Occipital lobe (tissue), 2 donors: ENCODE results near the gene ANTXR2. TPM values are rescaled to one million over a fixed set of nuclear protein-coding genes. Genes with fewer than 3 reads are reported as not detected.
"Not testable (repeated sequence)": the region's sequence is repeated elsewhere in the genome, so short reads cannot be mapped to it uniquely, and the experiment has no call there.

Source experiments
- DNase-seq: peaks from one replicate; lab custom pipeline; 2025; lab: John Stamatoyannopoulos, UW
- total RNA-seq: library from RNA; depleted of rRNA; stranded (reverse); fragments of >200 nt; gene quantifications from one replicate; pipeline ENCODE4 v1.2.3, GENCODE V29; 2014

ANTXR2 gene
- total RNA-seq, 1 donor from 2014 or later: 20.1 TPM

GRCh38 chr4:80024335-80024734 is 48.7 kb downstream of the ANTXR2 start:
- no peak for DNase-seq

GRCh38 chr4:80022282-80022681 is 50.7 kb downstream of the ANTXR2 start:
- DNase-seq: no peak

GRCh38 chr4:80017125-80017854 is 55.7 kb downstream of the ANTXR2 start:
- no peak for DNase-seq

DNA sequence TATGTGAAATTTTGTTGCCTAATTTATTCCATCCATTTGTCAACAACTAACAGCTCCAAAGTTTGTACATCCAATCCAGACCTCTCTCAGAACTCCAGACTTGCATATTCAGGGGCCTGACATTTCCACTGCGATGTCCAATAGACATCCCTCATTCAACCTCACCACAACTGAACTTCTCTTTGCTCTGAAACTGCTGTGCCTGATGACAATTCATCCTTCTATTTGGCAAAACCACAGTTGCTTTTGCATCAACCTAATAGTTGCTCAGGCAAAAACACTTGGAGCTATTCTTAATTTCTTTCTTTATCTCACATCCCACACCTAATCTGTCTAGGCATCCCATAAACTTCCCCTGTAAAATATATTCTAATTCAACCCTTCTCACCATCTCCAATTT is 56.5 kb downstream of the ANTXR2 start:
- DNase-seq: no peak

DNA sequence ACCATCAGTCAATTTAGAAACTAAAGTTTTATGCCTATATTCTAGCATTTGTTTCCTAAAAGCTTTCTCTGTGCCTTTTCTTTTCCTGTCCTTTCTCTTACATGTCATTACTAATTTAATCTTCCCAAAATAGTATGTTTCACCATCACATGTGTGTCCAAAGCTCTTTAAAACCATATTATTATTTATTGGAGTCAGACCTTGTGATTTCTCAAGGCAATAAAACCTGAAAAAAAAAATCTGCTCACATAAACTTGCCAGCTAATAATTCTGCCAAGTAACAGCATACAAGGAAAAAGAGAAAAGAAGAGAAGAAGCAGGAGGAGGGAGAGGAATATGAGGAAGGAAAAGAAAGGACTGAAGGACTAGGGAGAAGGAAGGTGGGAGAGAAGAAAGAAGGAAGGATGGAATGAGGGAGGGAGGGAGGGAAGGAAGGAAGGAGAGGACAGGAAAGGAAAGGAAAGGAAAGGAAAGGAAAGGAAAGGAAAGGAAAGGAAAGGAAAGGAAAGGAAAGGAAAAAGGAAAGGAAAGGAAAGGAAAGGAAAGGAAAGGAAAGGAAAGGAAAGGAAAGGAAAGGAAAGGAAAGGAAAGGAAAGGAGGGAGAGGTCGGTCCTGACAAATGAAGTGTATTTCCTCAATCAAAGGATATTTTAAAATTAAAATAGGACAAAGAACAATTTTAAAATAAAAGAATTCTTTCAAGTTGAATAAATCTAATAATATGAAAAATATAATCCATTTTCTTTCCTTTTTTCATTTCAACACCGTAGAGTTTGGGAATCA is 57.4 kb downstream of the ANTXR2 start:
- no peak for DNase-seq

- DNase-seq: no peak
These were observed 58.5 kb downstream of the ANTXR2 start for GRCh38 chr4:80014531-80014930.

DNA sequence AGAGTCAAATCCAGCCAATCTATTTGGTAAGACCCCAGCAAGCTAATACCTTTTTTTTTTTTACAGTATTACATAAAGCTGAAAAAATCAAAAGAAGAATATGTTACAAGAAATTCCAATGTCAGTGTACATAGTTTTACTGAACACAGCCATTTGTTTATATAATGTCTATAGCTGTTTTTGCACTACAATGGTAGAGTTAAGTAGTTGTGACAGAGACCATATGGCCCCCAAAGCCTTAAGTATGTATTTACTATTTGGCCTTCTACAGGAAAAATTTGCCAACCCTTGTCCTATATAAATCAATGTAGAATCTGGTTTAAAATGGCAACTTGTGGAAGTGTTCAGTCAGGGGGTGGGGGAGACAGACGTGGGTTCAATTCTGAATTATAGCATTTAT is 60.7 kb downstream of the ANTXR2 start:
- DNase-seq: no peak

DNA sequence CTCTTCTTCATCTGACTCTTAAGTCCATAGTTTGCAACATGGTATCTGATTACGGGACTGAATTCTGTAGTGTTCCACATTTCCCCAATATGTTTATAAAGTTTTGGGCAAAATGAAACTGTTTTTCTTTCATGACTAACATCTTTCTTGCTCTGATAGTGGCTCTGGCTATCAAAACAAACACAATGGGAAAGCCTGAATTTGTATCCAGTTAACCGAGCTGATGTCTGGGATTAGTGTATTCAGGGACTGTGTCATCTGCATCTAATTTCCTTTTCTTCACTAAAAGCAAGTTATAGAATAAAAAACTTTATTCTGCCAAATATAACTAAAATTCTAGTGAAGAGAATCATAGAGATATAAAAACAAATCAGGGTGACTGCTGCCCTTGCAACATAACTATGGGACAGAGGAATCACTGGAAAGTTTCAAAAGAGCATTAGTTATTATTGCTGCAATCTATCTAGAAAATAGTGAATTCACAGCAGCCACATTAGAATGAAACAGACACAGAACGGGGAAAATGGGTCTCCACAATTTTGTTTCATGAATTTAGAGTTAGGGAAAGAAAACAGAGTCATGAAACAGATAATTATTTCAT is 61.3 kb downstream of the ANTXR2 start:
- DNase-seq: no peak

DNA sequence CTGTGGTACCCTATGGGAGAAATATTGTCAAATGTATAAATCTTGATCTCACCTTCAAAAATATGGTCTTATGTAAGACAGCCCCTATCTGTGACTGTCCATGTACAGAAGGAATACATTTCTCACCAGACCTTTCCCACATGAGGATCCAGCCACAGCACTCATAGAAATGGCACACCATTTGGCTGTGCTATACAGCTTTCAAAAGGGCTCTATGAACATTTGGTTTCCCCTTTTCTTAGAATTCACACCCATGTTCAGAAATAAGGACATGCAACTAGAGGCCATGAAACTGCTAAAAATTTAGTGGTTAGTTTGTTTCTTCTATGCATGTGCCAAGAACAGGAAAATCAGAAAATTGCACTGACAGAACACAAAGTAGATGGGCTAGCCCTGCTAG is 62.7 kb downstream of the ANTXR2 start:
- no peak for DNase-seq

- no peak for DNase-seq
These were observed 63.2 kb downstream of the ANTXR2 start for GRCh38 chr4:80009806-80010205.

DNA sequence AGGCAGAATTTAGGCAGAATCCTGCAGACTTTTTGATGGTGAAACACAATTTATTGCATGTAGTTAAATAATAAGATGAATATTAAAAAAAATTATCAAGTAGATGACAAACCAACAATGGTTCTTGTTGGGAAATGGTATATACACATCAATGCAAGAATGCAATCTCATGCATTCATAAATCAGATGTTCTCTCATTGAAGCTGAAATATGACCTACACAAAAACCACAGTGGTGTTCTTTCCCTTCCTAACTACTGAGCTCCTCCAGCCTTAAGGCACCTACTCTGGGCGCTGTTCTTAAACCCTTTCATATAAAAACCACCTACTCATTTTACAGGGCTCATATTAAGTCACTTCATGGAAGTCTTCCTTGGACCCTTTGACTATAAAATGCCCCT is 64.1 kb downstream of the ANTXR2 start:
- DNase-seq: no peak

DNA sequence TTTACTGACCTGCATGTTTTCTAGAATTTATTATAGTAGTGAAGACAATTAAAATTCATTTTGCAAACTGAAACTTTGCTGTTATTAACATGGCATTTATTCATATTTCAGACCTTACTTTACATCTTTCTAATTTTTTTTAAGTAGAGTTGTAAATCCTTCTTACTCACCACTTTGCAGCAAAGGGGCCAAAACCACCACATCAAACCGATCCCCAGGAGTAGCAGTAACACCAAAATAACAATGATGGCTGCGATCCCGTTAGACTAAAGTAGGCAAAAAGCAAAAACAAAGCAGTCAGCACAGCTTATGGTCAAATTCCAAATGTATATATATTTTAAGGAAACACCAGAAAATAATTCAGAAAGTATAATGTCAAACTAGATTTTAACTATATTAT is 64.7 kb downstream of the ANTXR2 start:
- DNase-seq: no peak

DNA sequence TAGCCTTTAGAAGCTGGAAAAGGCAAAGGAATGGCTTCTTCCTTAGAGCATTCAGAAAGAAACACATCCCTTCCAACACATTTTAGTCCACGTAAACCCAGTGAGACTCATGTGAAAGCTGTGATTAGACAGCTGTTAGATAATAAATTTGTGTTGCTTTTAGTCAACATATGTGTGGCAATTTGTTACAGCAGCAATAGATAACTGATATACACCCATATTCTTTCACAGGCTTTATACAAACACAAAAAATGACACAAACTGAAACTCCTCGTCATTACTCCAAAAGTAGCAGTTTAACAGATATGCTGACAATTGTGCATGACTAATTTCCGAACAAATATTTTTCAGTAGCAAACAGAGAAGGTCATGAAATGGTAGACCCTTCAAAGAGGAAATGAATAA is 65.3 kb downstream of the ANTXR2 start:
- no peak for DNase-seq

- DNase-seq: no peak
These were observed 65.9 kb downstream of the ANTXR2 start for GRCh38 chr4:80006935-80007744.

DNA sequence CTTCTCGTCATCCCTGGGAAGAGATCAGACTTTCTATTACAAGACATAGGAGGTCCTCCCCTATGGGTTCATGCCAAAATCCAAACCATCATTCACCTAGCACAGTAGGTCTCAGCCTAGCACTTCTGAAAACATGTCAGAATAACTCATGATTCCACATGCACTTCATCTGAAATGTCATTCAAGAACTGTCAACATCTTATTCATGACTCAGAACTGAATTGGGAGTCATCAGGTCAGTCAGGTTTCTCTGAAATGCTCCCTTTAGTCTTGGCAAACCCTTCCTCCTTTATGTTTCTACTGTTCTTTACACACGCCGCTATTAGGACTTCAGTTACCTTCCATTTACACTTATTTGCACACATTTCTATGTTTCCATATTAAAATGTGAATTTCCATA is 67.2 kb downstream of the ANTXR2 start:
- no peak for DNase-seq

DNA sequence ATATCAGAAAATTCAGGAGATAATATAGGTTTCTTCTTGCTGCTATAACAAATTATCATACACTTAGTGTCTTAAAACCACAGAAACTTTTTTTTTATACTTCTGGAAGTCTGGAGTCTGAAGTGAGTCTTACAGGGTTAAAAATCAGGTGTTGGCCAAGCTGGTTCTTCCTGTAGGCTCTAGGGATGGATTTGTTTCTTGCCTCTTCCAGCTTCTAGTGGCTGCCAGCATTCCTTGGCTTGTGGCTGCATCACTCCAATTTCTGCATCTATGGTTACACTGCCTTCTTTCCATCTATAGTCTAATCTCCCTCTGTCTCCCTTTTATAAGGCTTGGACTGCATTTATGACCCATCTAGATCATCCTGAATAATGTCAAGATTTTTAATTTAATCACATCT is 68.7 kb downstream of the ANTXR2 start:
- no peak for DNase-seq

GRCh38 chr4:80002559-80002958 is 70.5 kb downstream of the ANTXR2 start:
- DNase-seq: not testable (repeated sequence)

DNA sequence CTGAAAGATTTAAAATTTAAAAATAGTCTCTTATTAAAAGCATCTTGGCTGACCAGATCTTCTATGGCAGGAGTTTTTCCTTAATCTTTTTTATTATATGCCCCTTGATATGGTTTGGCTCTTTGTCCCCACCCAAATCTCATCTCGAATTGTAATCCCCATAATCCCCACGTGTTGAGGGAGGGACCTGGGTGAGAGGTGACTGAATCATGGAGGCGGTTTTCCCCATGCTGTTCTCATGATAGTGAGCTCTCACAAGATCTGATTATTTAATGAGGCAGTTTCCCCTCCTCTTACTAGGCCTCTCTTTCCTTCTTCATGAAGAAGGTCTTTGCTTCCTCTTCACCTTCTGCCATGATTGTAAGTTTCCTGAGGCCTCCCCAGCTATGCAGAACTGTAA is 74.0 kb downstream of the ANTXR2 start:
- DNase-seq: not testable (repeated sequence)

DNA sequence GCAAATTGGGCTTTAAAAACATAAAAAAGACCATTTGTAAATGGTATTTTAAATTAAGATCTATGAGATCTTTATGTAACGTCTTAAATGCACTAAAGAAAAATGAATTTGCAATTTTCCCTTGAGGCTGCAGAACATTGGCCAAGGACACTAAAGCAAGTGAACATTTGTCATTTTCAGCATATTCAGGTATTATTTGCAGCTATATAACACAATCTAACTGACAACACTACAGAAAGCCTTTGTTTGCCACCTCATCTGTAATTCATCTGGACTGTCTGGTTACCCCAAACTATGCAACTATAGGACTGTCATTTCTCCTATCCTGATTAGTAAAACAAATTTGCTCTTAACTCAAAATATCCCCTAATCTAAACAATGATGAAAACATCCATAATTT is 74.8 kb downstream of the ANTXR2 start:
- DNase-seq: no peak

DNA sequence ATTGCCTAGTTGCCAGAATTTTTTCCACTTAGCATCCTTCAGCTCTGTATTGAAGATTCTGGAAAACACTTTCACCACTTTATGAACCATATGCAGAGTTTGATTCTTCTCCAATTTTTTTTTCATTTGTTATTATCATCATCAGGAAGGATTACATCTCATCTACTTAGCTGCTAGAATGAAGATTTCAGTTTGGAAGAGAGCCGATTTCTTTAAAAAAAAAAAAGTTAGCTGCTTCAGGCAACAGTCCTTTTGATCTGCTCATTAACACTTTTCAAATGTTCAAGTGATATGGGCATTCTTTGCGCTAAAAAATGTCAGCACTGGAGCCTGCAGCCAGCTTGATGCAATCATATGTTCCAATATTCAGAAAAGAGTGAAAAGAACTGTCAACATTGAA is 76.2 kb downstream of the ANTXR2 start:
- DNase-seq: no peak

GRCh38 chr4:79993476-79993875 is 79.6 kb downstream of the ANTXR2 start:
- no peak for DNase-seq

GRCh38 chr4:79991601-79992000 is 81.4 kb downstream of the ANTXR2 start:
- no peak for DNase-seq
